HK-2 (cell line): Measurements from ENCODE around the gene CLDN22.

Experiments
- DNase-seq: peaks from one replicate; pipeline ENCODE4 v3.0.0-alpha.2; 2018; ENCODE audit not compliant: unreplicated experiment

The CLDN22 gene

DNA sequence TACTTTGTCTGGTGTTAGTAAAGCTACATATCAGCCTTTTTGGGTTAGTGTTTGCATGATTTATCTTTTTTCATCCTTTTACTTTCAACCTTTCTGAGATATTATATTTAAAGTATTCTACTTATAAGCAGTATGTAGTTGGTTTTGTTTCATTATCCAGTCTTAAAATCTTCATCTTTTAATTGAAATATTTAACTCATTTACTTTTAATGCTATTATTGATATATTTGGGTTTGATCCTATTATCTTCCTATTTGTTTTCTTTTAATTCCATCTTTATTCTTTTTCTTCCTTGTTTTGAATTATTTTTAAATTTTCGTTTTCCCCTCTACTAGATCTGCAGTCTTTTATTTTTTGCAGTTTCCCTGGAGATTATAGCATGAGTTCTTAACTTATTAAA is 44.0 kb downstream of the CLDN22 start:
- DNase-seq: no peak

DNA sequence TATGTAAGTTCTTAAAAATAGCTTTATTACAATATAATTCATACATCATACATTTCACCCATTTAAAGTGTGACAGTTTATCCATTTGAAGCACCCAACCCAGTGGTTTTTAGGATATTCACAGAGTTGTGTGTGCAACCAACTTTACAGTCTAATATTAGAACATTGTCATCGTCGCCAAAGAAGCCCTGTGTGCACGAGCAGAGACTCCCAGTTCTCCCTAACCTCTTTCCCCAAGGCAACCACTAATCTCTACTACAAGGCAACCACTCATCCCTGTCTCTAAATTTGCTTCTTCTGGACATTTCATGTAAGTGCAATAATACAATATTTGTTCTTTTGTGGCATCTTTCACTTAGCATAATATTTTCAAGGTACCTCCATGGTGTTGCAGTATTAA is 47.7 kb downstream of the CLDN22 start:
- DNase-seq: no peak

GRCh38 chr4:183268556-183268955 is 51.5 kb downstream of the CLDN22 start:
- DNase-seq: no peak
